GM12878 (cell line): ENCODE results near the gene VAMP3. TPM values are rescaled to one million over a fixed set of nuclear protein-coding genes. Genes with fewer than 3 reads are reported as not detected.
A peak's percentile ranks its signal among the peaks of the same experiment; 100 is the strongest.

Source experiments
- BHLHE40 ChIP-seq, 2 experiments: fragments of 450-650 bp in 1 of 2; IDR thresholded peaks; 2 replicates each; pipeline ENCODE4 v1.6.1; 2011 to 2017; ENCODE audit warnings: low read depth in 2 of 2, borderline replicate concordance in 1 of 2, improper control_type of control experiment in 1 of 2, low read length in 1 of 2, mild to moderate bottlenecking in 1 of 2
- CBX3 ChIP-seq: fragments of 200-600 bp; sonication (generic); IDR thresholded peaks from 2 replicates; pipeline ENCODE4 v1.6.1; 2016; ENCODE audit warnings: low read depth, borderline replicate concordance
- CHD4 ChIP-seq: fragments of 200-600 bp; sonication (generic); IDR thresholded peaks from 2 replicates; pipeline ENCODE4 v1.6.1; 2016; ENCODE audit warnings: mild to moderate bottlenecking
- ESRRA ChIP-seq: IDR thresholded peaks from 2 replicates; pipeline ENCODE4 v1.6.1; 2012; ENCODE audit warnings: mild to moderate bottlenecking, low read length, improper control_type of control experiment
- ETV6 ChIP-seq, 2 experiments: fragments of 450-650 bp in 1 of 2; IDR thresholded peaks in 1 of 2; conservative IDR thresholded peaks in 1 of 2; 2 replicates each; pipeline ENCODE4 v1.6.1; 2014; ENCODE audit warnings: antibody characterized with exemption in 1 of 2, borderline replicate concordance in 1 of 2, low read depth in 1 of 2, mild to moderate bottlenecking in 1 of 2, moderate library complexity in 1 of 2
- EZH2 ChIP-seq: IDR thresholded peaks from 2 replicates; pipeline ENCODE4 v1.6.1; 2012; ENCODE audit warnings: low read depth, mild to moderate bottlenecking, control low read depth, inconsistent platforms, low read length, borderline replicate concordance; ENCODE audit not compliant: control insufficient read depth
- HDGF ChIP-seq: fragments of 450-650 bp; IDR thresholded peaks from 2 replicates; pipeline ENCODE4 v1.6.1; 2016; ENCODE audit warnings: antibody characterized with exemption
- MYB ChIP-seq: fragments of 150-350 bp; IDR thresholded peaks from 2 replicates; pipeline ENCODE4 v1.6.1; 2014; ENCODE audit warnings: mild to moderate bottlenecking, low read depth, low read length, borderline replicate concordance
- NFIC ChIP-seq: IDR thresholded peaks from 2 replicates; pipeline ENCODE4 v1.6.1; 2012; ENCODE audit warnings: low read depth, mild to moderate bottlenecking, inconsistent platforms, low read length, moderate library complexity
- NR2C2 ChIP-seq: IDR thresholded peaks from 2 replicates; pipeline ENCODE4 v1.6.1; 2011; ENCODE audit warnings: borderline replicate concordance, low read depth; ENCODE audit not compliant: control insufficient read depth, insufficient read length
- NRF1 ChIP-seq: conservative IDR thresholded peaks from 2 replicates; pipeline ENCODE4 v1.6.1; 2011; ENCODE audit warnings: mild to moderate bottlenecking, low read depth, low read length, improper control_type of control experiment
- RCOR1 ChIP-seq: conservative IDR thresholded peaks from 2 replicates; pipeline ENCODE4 v1.6.1; 2012; ENCODE audit warnings: low read depth, low read length, improper control_type of control experiment
- SMARCA5 ChIP-seq: fragments of 450-650 bp; IDR thresholded peaks from 2 replicates; pipeline ENCODE4 v1.6.1; 2017; ENCODE audit warnings: mild to moderate bottlenecking
- TCF7 ChIP-seq: IDR thresholded peaks from 2 replicates; pipeline ENCODE4 v1.6.1; 2014; ENCODE audit warnings: antibody characterized with exemption, borderline replicate concordance
- ZNF207 ChIP-seq: fragments of 450-650 bp; IDR thresholded peaks from 2 replicates; pipeline ENCODE4 v1.6.1; 2014; ENCODE audit warnings: antibody characterized with exemption, mild to moderate bottlenecking, borderline replicate concordance
- ZNF24 ChIP-seq: fragments of 450-650 bp; IDR thresholded peaks from 2 replicates; pipeline ENCODE4 v1.6.1; 2017; ENCODE audit warnings: antibody characterized with exemption, mild to moderate bottlenecking
- polyA plus RNA-seq, 11 experiments: library from polyadenylated mRNA; depleted of rRNA in 4 of 11; unstranded in 6 of 11; stranded (reverse) in 5 of 11; fragments of >200 nt; fragmentation: Nextera tagmentation in 4 of 11; fragmentation: Illumina TruSeq in 1 of 11; extraction: Ambion mirVana in 4 of 11; extraction: Trizol in 1 of 11; gene quantifications; 1 replicate in 1 of 11; 2 replicates in 10 of 11; pipeline versions ENCODE4 v1.2.1 to v1.2.3, GENCODE V29; 2011 to 2016; ENCODE audit warnings: inconsistent platforms in 2 of 11, missing spikeins in 2 of 11, low read depth in 1 of 11
- total RNA-seq, 4 experiments: library from RNA; depleted of rRNA in 3 of 4; stranded (reverse); fragments of >200 nt in 3 of 4; fragmentation: Illumina TruSeq in 1 of 4; extraction: Trizol in 1 of 4; gene quantifications; 2 replicates each; pipeline versions ENCODE4 v1.2.1 to v1.2.3, GENCODE V29; 2013 to 2021
- TF ChIP-seq, protein P1 (sequence below): fragments of 450-650 bp; IDR thresholded peaks from 2 replicates; pipeline ENCODE4 v1.6.1; 2017; ENCODE audit warnings: mild to moderate bottlenecking, moderate library complexity
- TF ChIP-seq, protein P2 (sequence below): fragments of 450-650 bp; IDR thresholded peaks from 2 replicates; pipeline ENCODE4 v1.6.1; 2018; ENCODE audit warnings: mild to moderate bottlenecking, low read depth, moderate library complexity; ENCODE audit not compliant: partially characterized antibody
- TF ChIP-seq, protein P3 (sequence below): fragments of 450-650 bp; formaldehyde crosslinking; IDR thresholded peaks from 2 replicates; pipeline ENCODE4 v1.5.0; 2022; ENCODE audit warnings: mild to moderate bottlenecking, missing genetic modification characterization

The VAMP3 gene
- total and polyA plus RNA-seq, 10 of the 15 experiments (the other 5 are each of a cell fraction or from before 2014, with no cell fraction given), result 4.8 to 24.9 (median 9.7) TPM

DNA sequence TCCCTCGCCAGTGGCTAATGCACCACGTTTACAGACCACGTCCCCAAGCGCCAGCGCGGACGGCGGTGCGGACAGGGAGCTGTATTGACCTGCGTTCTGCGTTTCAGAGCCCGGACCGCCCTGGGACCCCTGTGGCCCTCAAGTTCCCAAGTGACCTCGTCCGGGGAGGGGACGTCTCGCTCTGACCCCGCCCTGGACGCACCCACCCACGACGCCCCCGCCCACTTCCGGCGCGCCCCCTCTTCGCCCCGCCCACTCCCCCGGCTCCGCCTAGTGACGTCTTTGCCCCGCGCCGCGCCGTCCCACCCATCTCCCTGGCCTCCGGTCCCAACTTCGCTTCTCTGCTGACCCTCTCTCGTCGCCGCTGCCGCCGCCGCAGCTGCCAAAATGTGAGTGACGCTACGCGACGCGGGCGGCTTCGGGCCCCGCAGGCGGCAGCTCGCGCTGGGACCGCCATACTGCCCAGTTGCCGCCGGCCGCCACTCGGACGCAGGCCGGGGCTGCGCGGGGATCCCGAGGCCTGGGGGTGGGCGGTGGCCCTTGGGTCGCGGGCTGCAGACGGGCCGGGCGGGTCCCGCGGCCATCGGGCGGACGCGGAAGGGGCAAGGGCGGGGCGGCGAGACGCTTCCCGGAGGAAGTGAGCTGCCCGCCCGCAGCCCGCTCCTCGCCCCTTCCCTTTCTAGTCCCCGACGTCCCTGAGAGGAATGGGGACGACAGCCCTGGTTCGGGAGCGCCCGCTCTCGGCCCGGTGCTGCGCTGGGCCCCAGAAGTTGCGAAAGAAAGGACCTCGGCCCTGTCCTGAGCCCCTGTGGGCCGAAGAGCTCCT, at the start of gene VAMP3 (continued):
- TF ChIP-seq, protein P1, sequence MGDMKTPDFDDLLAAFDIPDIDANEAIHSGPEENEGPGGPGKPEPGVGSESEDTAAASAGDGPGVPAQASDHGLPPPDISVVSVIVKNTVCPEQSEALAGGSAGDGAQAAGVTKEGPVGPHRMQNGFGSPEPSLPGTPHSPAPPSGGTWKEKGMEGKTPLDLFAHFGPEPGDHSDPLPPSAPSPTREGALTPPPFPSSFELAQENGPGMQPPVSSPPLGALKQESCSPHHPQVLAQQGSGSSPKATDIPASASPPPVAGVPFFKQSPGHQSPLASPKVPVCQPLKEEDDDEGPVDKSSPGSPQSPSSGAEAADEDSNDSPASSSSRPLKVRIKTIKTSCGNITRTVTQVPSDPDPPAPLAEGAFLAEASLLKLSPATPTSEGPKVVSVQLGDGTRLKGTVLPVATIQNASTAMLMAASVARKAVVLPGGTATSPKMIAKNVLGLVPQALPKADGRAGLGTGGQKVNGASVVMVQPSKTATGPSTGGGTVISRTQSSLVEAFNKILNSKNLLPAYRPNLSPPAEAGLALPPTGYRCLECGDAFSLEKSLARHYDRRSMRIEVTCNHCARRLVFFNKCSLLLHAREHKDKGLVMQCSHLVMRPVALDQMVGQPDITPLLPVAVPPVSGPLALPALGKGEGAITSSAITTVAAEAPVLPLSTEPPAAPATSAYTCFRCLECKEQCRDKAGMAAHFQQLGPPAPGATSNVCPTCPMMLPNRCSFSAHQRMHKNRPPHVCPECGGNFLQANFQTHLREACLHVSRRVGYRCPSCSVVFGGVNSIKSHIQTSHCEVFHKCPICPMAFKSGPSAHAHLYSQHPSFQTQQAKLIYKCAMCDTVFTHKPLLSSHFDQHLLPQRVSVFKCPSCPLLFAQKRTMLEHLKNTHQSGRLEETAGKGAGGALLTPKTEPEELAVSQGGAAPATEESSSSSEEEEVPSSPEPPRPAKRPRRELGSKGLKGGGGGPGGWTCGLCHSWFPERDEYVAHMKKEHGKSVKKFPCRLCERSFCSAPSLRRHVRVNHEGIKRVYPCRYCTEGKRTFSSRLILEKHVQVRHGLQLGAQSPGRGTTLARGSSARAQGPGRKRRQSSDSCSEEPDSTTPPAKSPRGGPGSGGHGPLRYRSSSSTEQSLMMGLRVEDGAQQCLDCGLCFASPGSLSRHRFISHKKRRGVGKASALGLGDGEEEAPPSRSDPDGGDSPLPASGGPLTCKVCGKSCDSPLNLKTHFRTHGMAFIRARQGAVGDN, result peak; percentile 41; the same call in 1 of the 2 replicates
- TF ChIP-seq NFIC, result no peak
- TF ChIP-seq CHD4, result no peak
- TF ChIP-seq SMARCA5, result peak; percentile 78; the same call in 1 of the 2 replicates
- no peak for TF ChIP-seq CBX3
- 0 out of 2 replicates have a peak, but pooled peaks have one; percentile 32 for TF ChIP-seq ZNF207
- TF ChIP-seq NRF1, result no peak
- TF ChIP-seq RCOR1, result no peak
- TF ChIP-seq, protein P2, sequence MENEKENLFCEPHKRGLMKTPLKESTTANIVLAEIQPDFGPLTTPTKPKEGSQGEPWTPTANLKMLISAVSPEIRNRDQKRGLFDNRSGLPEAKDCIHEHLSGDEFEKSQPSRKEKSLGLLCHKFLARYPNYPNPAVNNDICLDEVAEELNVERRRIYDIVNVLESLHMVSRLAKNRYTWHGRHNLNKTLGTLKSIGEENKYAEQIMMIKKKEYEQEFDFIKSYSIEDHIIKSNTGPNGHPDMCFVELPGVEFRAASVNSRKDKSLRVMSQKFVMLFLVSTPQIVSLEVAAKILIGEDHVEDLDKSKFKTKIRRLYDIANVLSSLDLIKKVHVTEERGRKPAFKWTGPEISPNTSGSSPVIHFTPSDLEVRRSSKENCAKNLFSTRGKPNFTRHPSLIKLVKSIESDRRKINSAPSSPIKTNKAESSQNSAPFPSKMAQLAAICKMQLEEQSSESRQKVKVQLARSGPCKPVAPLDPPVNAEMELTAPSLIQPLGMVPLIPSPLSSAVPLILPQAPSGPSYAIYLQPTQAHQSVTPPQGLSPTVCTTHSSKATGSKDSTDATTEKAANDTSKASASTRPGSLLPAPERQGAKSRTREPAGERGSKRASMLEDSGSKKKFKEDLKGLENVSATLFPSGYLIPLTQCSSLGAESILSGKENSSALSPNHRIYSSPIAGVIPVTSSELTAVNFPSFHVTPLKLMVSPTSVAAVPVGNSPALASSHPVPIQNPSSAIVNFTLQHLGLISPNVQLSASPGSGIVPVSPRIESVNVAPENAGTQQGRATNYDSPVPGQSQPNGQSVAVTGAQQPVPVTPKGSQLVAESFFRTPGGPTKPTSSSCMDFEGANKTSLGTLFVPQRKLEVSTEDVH, result no peak
- TF ChIP-seq ZNF24, result 0 out of 2 replicates have a peak, but pooled peaks have one; percentile 13
- TF ChIP-seq ESRRA, result no peak
- no peak for TF ChIP-seq ETV6 (conservative IDR thresholded peaks at IDR 0.05 in 1 of 2, IDR thresholded peaks at IDR 0.05 in 1 of 2; ENCODE audit: borderline replicate concordance in 1 of 2, low read depth in 1 of 2)
- TF ChIP-seq MYB, result no peak
- TF ChIP-seq BHLHE40 (IDR thresholded peaks at IDR 0.05; ENCODE audit: borderline replicate concordance in 1 of 2, low read depth in 2 of 2, low read length in 1 of 2), result peak in 1 of 2 experiments; percentile 59; a peak in 2 of 4 replicates
- no peak for TF ChIP-seq NR2C2
- TF ChIP-seq, protein P3, sequence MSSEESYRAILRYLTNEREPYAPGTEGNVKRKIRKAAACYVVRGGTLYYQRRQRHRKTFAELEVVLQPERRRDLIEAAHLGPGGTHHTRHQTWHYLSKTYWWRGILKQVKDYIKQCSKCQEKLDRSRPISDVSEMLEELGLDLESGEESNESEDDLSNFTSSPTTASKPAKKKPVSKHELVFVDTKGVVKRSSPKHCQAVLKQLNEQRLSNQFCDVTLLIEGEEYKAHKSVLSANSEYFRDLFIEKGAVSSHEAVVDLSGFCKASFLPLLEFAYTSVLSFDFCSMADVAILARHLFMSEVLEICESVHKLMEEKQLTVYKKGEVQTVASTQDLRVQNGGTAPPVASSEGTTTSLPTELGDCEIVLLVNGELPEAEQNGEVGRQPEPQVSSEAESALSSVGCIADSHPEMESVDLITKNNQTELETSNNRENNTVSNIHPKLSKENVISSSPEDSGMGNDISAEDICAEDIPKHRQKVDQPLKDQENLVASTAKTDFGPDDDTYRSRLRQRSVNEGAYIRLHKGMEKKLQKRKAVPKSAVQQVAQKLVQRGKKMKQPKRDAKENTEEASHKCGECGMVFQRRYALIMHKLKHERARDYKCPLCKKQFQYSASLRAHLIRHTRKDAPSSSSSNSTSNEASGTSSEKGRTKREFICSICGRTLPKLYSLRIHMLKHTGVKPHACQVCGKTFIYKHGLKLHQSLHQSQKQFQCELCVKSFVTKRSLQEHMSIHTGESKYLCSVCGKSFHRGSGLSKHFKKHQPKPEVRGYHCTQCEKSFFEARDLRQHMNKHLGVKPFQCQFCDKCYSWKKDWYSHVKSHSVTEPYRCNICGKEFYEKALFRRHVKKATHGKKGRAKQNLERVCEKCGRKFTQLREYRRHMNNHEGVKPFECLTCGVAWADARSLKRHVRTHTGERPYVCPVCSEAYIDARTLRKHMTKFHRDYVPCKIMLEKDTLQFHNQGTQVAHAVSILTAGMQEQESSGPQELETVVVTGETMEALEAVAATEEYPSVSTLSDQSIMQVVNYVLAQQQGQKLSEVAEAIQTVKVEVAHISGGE (CRISPR knock-in tag), result no peak
- 0 out of 2 replicates have a peak, but pooled peaks have one; percentile 59 for TF ChIP-seq HDGF
- TF ChIP-seq TCF7, result no peak
- TF ChIP-seq EZH2, result no peak
